Measurements from ENCODE around the gene RCE1.

The RCE1 gene

GRCh38 chr11:66892911-66893310 lies 49.7 kb downstream of the RCE1 start:
- Histone ChIP-seq H3K27me3 (ENCODE audit: control insufficient read depth, insufficient read depth, low read length) (no peaks in the 10 kb centered on the region), H3K9me3 (ENCODE audit: control insufficient read depth, insufficient read depth, low read length) (no peaks in the 10 kb centered on the region), H3K4me1 (ENCODE audit: control insufficient read depth, insufficient read depth, low read length) (peaks cover 10% of the 10 kb centered on the region), H3K36me3 (ENCODE audit: control insufficient read depth, insufficient read depth, low read length) (no peaks in the 10 kb centered on the region), H3K4me3 (ENCODE audit: low read depth, low read length) (no peak overlapping the region), H3K9ac (ENCODE audit: low read depth, low read length) (no peak overlapping the region), H3K27ac (ENCODE audit: low read depth, low read length) (no peak overlapping the region)

- no peaks in the 10 kb centered on the region for H3K27me3 ChIP-seq (ENCODE audit: control insufficient read depth, insufficient read depth, low read length)
- no peaks in the 10 kb centered on the region for H3K9me3 ChIP-seq (ENCODE audit: control insufficient read depth, insufficient read depth, low read length)
- peaks cover 10% of the 10 kb centered on the region for H3K4me1 ChIP-seq (ENCODE audit: control insufficient read depth, insufficient read depth, low read length)
- no peak overlapping the region for H3K4me3 ChIP-seq (ENCODE audit: low read depth, low read length)
- no peaks in the 10 kb centered on the region for H3K36me3 ChIP-seq (ENCODE audit: control insufficient read depth, insufficient read depth, low read length)
- no peak overlapping the region for H3K27ac ChIP-seq (ENCODE audit: low read depth, low read length)
- H3K9ac ChIP-seq (ENCODE audit: low read depth, low read length), result no peak overlapping the region
Measured at GRCh38 chr11:66894141-66894540, 50.9 kb downstream of the RCE1 start.

Measured in HUES48 (cell line).